GM12878 (cell line): ENCODE measurements around the gene IRAK4. TPM values are rescaled to one million over a fixed set of nuclear protein-coding genes. Genes with fewer than 3 reads are reported as not detected.

Experiments
- ATAC-seq: fragments of 200-7000 bp; cut with Tn5 transposase; 3 replicates; pipeline ENCODE4 v1.9.1; 2020; ENCODE audit warnings: mild to moderate bottlenecking, moderate library complexity
- BruUV-seq: library from RNA; stranded (reverse); fragments of 400-500 nt; replicated peaks from 2 replicates; lab custom pipeline; 2021; lab: Mats Ljungman, UMichigan
- CTCF ChIA-PET: fragments of 300-600 bp; sonication (Branson Sonifier 250); formaldehyde crosslinking; extraction: SDS; loops from one replicate; lab custom pipeline; 2021; ENCODE audit warnings: inconsistent platforms; lab: Yijun Ruan, JAX
- POLR2A ChIA-PET: fragments of 350-600 bp; formaldehyde crosslinking; extraction: SDS; loops from one replicate; lab custom pipeline; 2021; ENCODE audit warnings: inconsistent platforms; lab: Charles Lee
- RAD21 ChIA-PET: fragments of 300-600 bp; sonication (Branson Sonifier 250); formaldehyde crosslinking; loops from one replicate; lab custom pipeline; 2023; ENCODE audit warnings: antibody characterized with exemption; ENCODE audit not compliant: unreplicated experiment; lab: Charles Lee
- SMC1A ChIA-PET: fragments of 300-600 bp; sonication (Branson Sonifier 250); formaldehyde crosslinking; loops from one replicate; lab custom pipeline; 2023; ENCODE audit not compliant: unreplicated experiment, uncharacterized antibody; lab: Charles Lee
- DNase-seq: peaks from one replicate; pipeline ENCODE4 v3.0.0-alpha.2; 2011; ENCODE audit warnings: low read depth, low spot score
- FAIRE-seq: peaks from 3 replicates; lab custom pipeline; 2011; peaks lifted over from hg19 to GRCh38; lab: Jason Lieb, UNC
- H2AFZ ChIP-seq: 2 replicates; pipeline ENCODE4 v1.6.0; 2011; ENCODE audit warnings: low read depth, low read length, control low read depth; ENCODE audit not compliant: control insufficient read depth
- H3K27ac ChIP-seq: 2 replicates; pipeline ENCODE4 v1.5.1; 2011; ENCODE audit warnings: control low read depth; ENCODE audit not compliant: control insufficient read depth, insufficient read depth
- H3K27me3 ChIP-seq, 2 experiments: replicated peaks in 1 of 2; 2 replicates each; pipeline versions ENCODE4 v1.6.0 to v1.6.1; 2011; ENCODE audit warnings: low read length in 1 of 2; ENCODE audit not compliant: control insufficient read depth in 2 of 2, insufficient read depth in 2 of 2
- H3K36me3 ChIP-seq, 2 experiments: 2 replicates each; pipeline ENCODE4 v1.5.1; 2011; ENCODE audit warnings: low read length in 1 of 2; ENCODE audit not compliant: control insufficient read depth in 2 of 2, insufficient read depth in 2 of 2
- H3K4me1 ChIP-seq: 2 replicates; pipeline ENCODE4 v1.6.1; 2011; ENCODE audit warnings: mild to moderate bottlenecking, low read length, moderate library complexity, mixed read lengths; ENCODE audit not compliant: control insufficient read depth, insufficient read depth
- H3K4me2 ChIP-seq: 2 replicates; pipeline ENCODE4 v1.6.0; 2011; ENCODE audit warnings: control low read depth; ENCODE audit not compliant: control insufficient read depth, insufficient read depth
- H3K4me3 ChIP-seq: fragments of 200-600 bp; sonication (generic); 2 replicates; pipeline ENCODE4 v1.5.1; 2016
- H3K79me2 ChIP-seq: 2 replicates; pipeline ENCODE4 v1.6.0; 2011; ENCODE audit warnings: low read length; ENCODE audit not compliant: control insufficient read depth, insufficient read depth
- H3K9ac ChIP-seq: 2 replicates; pipeline ENCODE4 v1.8.0; 2011; ENCODE audit warnings: low read length, control low read depth, mixed read lengths; ENCODE audit not compliant: control insufficient read depth, insufficient read depth
- H3K9me3 ChIP-seq: replicated peaks from 3 replicates; pipeline ENCODE4 v1.5.1; 2011; ENCODE audit warnings: mild to moderate bottlenecking, low read length; ENCODE audit not compliant: control insufficient read depth, insufficient read depth
- H4K20me1 ChIP-seq: 2 replicates; pipeline ENCODE4 v1.6.0; 2011; ENCODE audit not compliant: control insufficient read depth, insufficient read depth
- RUNX3 ChIP-seq: IDR thresholded peaks from 2 replicates; pipeline ENCODE4 v1.6.1; 2012; ENCODE audit warnings: low read length, inconsistent platforms
- WGBS: methylation state at CpG from one replicate; pipeline ENCODE4 v1.1.6; 2016; ENCODE audit warnings: low lambda C conversion rate; ENCODE audit not compliant: insufficient replicate concordance, insufficient coverage; ENCODE audit errors: missing lambda C conversion rate; 5-methylcytosine and 5-hydroxymethylcytosine counted together
- in situ Hi-C: fragments of 300-500 bp; cut with MboI; formaldehyde crosslinking; loops from 9 replicates; pipeline ENCODE4 v1.14.3; 2018; ENCODE audit warnings: mixed read lengths
- intact Hi-C: fragments of 100-400 bp; cut with micrococcal nuclease; formaldehyde crosslinking; loops from one replicate; pipeline ENCODE4 v1.14.2; 2022; ENCODE audit not compliant: unreplicated experiment
- polyA plus RNA-seq, 11 experiments: library from polyadenylated mRNA; depleted of rRNA in 4 of 11; unstranded in 6 of 11; stranded (reverse) in 5 of 11; fragments of >200 nt; fragmentation: Nextera tagmentation in 4 of 11; fragmentation: Illumina TruSeq in 1 of 11; extraction: Ambion mirVana in 4 of 11; extraction: Trizol in 1 of 11; gene quantifications; 1 replicate in 1 of 11; 2 replicates in 10 of 11; pipeline versions ENCODE4 v1.2.1 to v1.2.3, GENCODE V29; 2011 to 2016; ENCODE audit warnings: inconsistent platforms in 2 of 11, missing spikeins in 2 of 11, low read depth in 1 of 11
- total RNA-seq, 4 experiments: library from RNA; depleted of rRNA in 3 of 4; stranded (reverse); fragments of >200 nt in 3 of 4; fragmentation: Illumina TruSeq in 1 of 4; extraction: Trizol in 1 of 4; gene quantifications; 2 replicates each; pipeline versions ENCODE4 v1.2.1 to v1.2.3, GENCODE V29; 2013 to 2021
- TF ChIP-seq, protein P1 (sequence below): IDR thresholded peaks from 2 replicates; pipeline ENCODE4 v1.6.1; 2012; ENCODE audit warnings: mild to moderate bottlenecking, low read depth, low read length
- TF ChIP-seq, protein P2 (sequence below): fragments of 450-650 bp; IDR thresholded peaks from 2 replicates; pipeline ENCODE4 v1.6.1; 2017; ENCODE audit warnings: low read depth, mild to moderate bottlenecking, moderate library complexity

Gene IRAK4
- total and polyA plus RNA-seq, 10 of the 15 experiments (the other 5 are each of a cell fraction or from before 2014, with no cell fraction given): 7.9 to 46.8 (median 20.9) TPM

DNA sequence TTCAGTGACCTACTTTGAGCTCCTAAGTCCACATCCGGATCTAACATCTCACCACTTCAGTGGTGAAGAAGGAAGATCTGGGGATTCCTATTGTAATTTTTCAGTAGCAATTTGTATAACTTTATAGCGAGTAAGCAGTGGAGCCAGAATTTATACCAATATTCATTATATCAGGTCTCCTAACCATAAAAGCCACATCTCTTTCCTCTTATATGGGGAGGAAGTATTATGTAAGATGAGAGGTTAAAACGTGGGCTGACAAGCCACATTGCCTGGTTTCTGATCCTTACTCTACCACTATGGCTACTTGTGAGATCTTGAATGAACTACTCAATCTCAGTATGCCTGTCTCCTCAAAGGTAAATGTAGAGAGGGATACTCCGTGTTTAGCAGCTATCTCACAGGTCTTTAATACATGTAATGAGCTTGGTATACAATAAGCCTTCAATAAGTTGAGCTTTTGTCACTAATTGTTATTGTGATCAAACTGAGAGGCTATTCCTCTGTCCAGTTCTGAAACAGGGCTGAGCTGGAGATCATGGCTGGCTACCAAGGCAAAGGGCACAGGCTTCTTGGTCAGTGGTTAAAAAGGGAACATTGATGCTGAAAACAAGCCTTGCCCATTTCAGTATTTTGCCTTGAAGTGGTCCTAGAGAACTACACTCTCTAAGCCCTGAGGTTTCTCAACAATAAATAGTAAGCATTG, 73.9 kb downstream of the IRAK4 start:
- in situ Hi-C loops (no loop called here), intact Hi-C loops (no loop called here)
- Histone ChIP-seq H3K4me1 (peaks cover 4% of the 10 kb centered on the region; the same call in 1 of the 2 replicates), H3K9me3 (no peaks in the 10 kb centered on the region), H3K9ac (no peak overlapping the region), H3K4me3 (no peak overlapping the region), H4K20me1 (no peaks in the 10 kb centered on the region), H3K4me2 (no peak overlapping the region), H2AFZ (no peak overlapping the region), H3K27ac (no peak overlapping the region), H3K36me3 (no peaks in the 10 kb centered on the region), H3K27me3 (no peaks in the 10 kb centered on the region), H3K79me2 (no peaks in the 10 kb centered on the region; the same call in none of the 2 replicates)
- ChIA-PET POLR2A (interaction anchor here (0.9 kb wide), 1 partner anchor 17 kb away, joined by 3 read pairs; no protein-coding TSS in a partner anchor), CTCF (interaction anchor here (1.5 to 1.6 kb wide), 2 partner anchors 9 to 50 kb away, joined by 4 to 5 read pairs; no protein-coding TSS in a partner anchor), SMC1A (interaction anchor here (1.4 to 1.5 kb wide), 2 partner anchors 56 to 60 kb away, joined by 3 read pairs; no protein-coding TSS in a partner anchor), RAD21 (no interaction called here)
- 38% methylated on average over 4 of the region's 4 CpGs for WGBS
- no peak for FAIRE-seq
- BruUV-seq: no TSS peak
- peak; percentile 56 for TF ChIP-seq RUNX3
- TF ChIP-seq, protein P1, sequence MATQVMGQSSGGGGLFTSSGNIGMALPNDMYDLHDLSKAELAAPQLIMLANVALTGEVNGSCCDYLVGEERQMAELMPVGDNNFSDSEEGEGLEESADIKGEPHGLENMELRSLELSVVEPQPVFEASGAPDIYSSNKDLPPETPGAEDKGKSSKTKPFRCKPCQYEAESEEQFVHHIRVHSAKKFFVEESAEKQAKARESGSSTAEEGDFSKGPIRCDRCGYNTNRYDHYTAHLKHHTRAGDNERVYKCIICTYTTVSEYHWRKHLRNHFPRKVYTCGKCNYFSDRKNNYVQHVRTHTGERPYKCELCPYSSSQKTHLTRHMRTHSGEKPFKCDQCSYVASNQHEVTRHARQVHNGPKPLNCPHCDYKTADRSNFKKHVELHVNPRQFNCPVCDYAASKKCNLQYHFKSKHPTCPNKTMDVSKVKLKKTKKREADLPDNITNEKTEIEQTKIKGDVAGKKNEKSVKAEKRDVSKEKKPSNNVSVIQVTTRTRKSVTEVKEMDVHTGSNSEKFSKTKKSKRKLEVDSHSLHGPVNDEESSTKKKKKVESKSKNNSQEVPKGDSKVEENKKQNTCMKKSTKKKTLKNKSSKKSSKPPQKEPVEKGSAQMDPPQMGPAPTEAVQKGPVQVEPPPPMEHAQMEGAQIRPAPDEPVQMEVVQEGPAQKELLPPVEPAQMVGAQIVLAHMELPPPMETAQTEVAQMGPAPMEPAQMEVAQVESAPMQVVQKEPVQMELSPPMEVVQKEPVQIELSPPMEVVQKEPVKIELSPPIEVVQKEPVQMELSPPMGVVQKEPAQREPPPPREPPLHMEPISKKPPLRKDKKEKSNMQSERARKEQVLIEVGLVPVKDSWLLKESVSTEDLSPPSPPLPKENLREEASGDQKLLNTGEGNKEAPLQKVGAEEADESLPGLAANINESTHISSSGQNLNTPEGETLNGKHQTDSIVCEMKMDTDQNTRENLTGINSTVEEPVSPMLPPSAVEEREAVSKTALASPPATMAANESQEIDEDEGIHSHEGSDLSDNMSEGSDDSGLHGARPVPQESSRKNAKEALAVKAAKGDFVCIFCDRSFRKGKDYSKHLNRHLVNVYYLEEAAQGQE: peak; percentile 61; the same call in 1 of the 2 replicates
- TF ChIP-seq, protein P2, sequence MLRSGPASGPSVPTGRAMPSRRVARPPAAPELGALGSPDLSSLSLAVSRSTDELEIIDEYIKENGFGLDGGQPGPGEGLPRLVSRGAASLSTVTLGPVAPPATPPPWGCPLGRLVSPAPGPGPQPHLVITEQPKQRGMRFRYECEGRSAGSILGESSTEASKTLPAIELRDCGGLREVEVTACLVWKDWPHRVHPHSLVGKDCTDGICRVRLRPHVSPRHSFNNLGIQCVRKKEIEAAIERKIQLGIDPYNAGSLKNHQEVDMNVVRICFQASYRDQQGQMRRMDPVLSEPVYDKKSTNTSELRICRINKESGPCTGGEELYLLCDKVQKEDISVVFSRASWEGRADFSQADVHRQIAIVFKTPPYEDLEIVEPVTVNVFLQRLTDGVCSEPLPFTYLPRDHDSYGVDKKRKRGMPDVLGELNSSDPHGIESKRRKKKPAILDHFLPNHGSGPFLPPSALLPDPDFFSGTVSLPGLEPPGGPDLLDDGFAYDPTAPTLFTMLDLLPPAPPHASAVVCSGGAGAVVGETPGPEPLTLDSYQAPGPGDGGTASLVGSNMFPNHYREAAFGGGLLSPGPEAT: no peak
- DNase-seq: no peak
- ATAC-seq: no peak
